Muscle of arm (tissue), 12 donors: ENCODE data around the gene PLCD1. TPM values are rescaled to one million over a fixed set of nuclear protein-coding genes. Genes with fewer than 3 reads are reported as not detected.

Experiments
- DNase-seq: peaks from one replicate; pipeline ENCODE4 v3.0.0-alpha.2; 2013
- polyA plus RNA-seq, 12 donors: library from polyadenylated mRNA; unstranded; fragments of 120-200 nt; gene quantifications; one replicate each; pipeline ENCODE4 v1.2.1, GENCODE V29; 2013; ENCODE audit not compliant: insufficient read length in 12 of 12

Gene PLCD1
- polyA plus RNA-seq, 12 donors = 8.7 to 29.9 (median 13.0) TPM; not detected in 1

- no peak for DNase-seq
Observed at GRCh38 chr3:38002291-38002876, 27.1 kb downstream of the PLCD1 start.

DNA sequence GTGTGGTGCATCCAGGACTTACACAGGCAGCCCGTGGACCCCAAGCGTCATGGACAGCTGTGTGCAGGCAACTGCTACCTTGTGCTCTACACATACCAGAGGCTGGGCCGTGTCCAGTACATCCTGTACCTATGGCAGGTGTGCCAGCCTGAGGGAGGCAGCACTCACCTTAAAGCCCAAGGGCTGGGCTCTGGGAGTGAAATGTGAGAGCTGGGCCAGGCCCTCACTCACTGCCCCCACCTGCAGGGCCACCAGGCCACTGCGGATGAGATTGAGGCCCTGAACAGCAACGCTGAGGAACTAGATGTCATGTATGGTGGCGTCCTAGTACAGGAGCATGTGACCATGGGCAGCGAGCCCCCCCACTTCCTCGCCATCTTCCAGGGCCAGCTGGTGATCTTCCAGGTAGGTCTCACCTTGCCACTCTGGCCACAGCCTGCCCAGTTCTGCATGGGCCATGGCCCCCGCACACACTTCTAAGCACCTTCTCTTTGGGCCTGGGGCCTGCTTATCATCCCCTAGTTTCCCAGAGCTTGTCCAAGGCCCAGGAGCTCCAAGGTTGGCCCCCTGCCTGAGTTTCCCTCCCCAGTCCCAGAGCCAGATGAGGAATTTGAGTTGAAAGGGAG, 27.9 kb downstream of the PLCD1 start:
- no peak for DNase-seq

DNA sequence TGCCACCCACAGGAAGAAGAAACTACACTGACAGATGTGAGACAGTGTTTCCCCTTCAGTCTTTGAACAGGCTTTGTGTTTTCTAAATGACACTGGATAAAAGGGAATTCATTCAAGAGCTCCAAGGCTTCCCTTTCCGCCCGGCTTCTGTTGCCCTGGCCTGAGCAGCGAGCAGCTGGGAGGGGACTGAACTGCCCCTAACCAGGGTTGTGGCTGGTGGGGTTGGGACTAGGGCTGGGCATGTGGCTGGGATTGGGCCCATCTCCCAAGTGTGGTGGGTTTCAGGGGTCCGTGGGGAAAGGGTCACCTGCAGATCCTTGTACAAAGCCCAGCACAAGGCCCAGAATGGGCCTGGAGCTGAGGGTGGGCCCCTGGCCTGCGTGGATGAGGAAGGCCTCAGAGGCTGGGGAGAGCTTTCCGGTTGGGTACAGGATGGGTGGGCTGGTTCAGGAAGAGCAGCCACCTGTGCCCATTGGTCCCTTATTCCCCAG, 28.4 kb downstream of the PLCD1 start:
- DNase-seq = no peak

GRCh38 chr3:38000242-38000916, 29.1 kb downstream of the PLCD1 start:
- DNase-seq = no peak

GRCh38 chr3:37999836-38000235, 29.6 kb downstream of the PLCD1 start:
- no peak for DNase-seq

GRCh38 chr3:37997791-37998370, 31.6 kb downstream of the PLCD1 start:
- no peak for DNase-seq

GRCh38 chr3:37997342-37997741, 32.1 kb downstream of the PLCD1 start:
- DNase-seq = no peak

GRCh38 chr3:37996785-37997301, 32.6 kb downstream of the PLCD1 start:
- DNase-seq = peak; percentile 77

GRCh38 chr3:37995652-37996641, 33.5 kb downstream of the PLCD1 start:
- no peak for DNase-seq

GRCh38 chr3:37994639-37994972, 34.8 kb downstream of the PLCD1 start:
- no peak for DNase-seq

- peak; percentile 76 for DNase-seq
Observed at GRCh38 chr3:37993820-37994638, 35.4 kb downstream of the PLCD1 start.

DNA sequence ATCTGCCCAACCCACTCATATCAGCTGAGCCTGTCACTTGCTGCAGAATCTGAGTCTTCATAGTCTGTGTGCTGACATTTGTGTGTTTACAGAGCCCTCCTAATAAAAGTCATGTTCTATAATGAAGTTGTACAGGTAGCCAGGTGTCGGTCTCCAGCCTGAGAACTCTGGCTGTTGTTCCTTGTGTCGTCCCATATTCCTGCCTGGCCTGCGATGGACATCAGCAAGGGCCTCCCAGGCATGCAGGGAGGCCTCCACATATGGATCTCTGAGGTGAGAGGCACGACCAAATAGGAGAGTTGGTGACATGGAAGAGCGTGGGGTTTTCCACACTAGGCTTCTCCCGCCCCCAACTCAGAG, 36.0 kb downstream of the PLCD1 start:
- no peak for DNase-seq

GRCh38 chr3:37993067-37993455, 36.4 kb downstream of the PLCD1 start:
- DNase-seq = no peak

DNA sequence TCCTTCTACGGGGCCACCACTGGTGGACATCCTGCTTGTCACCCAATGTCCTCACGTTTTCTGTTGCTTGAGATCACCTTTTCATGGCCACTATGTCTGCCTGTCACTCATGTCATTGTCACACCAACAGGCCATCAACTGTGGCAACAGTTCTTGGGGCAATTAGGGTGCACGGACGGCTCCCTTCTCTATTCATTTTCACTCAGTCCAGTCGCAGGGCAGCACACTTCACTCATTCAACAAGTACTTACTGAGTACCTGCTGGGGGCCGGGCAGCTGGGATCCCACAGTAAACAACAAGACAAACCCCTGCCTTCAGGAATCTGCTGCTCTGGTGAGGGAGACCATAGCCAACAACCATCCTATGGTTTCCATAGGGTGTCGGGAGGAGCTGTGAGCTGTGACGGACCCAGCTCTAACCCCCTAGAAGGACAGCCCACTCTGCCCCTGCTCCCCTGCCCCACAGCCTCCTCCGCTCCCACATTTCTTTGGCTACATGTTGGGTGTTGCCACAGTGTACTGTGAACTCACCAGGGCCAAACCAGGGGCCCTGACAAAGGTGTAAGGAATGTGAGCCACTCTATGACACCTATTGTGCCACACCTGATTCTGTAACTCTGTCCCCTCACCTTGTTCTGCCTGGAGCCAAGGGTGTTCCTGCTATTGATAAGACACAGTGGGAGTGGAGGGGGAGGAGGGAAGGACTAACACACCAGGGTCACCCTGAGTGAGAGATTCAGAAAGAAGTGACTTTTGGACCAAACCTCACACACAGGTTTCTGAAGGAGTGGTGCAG, 37.0 kb downstream of the PLCD1 start:
- DNase-seq = no peak

DNA sequence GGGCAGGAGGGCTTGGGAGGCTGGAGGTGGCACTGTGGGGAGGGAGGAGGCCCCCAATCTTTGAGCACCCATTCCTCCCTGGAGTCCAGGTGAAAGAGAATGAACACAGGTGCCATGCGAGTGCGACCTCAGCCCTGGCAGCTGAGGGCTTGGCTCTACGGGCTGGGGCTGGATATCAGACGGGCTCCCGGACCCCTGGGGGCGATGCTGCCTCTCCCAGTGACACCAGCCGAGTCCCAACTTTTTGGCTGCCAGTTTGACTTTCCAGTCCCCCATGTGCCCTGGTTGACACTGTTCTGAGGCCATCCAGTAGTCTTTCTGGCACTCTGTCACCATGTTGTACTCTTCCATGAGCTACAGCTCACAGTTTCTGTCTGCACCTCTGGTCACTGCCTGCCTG, 37.6 kb downstream of the PLCD1 start:
- no peak for DNase-seq

DNA sequence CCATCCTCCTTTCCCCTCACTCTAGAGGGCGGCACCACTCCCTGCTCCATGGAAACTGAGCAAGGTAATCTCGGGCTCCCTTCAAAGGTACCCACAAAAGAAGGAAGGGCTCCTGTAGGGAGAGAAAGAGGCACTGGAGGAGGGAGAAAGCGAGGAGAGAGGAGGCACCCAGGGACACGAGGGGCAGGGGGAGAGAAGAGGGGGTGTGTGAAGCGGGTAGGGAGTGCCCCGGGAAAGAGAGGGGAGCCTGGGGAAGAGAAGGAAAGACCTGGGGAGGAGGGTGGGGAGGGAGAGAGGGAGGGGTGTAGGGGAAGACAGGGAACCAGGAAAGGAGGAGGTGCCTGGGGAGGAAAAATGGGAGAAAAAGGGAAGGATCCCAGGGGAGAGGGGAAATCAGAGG, 38.3 kb downstream of the PLCD1 start:
- DNase-seq = no peak

GRCh38 chr3:37990527-37990926, 38.9 kb downstream of the PLCD1 start, which contains the start of gene VILL:
VILL (plus strand) TSS chr3:37990786; CDS start chr3:37993673, 2,887 bp downstream.
- DNase-seq = no peak

- DNase-seq = no peak
Observed at GRCh38 chr3:37989821-37990480, 39.5 kb downstream of the PLCD1 start.

- DNase-seq = no peak
Observed at GRCh38 chr3:37988931-37989525, 40.4 kb downstream of the PLCD1 start.
